NCI-H2081 treated with DMSO at 0.1 percent for 48 hours (cell line): ENCODE results near the gene GREB1.
A peak's percentile ranks its signal among the peaks of the same experiment; 100 is the strongest.

Experiments used
- DNase-seq: peaks from one replicate; lab custom pipeline; 2025; lab: John Stamatoyannopoulos, UW

The GREB1 gene, protein sequence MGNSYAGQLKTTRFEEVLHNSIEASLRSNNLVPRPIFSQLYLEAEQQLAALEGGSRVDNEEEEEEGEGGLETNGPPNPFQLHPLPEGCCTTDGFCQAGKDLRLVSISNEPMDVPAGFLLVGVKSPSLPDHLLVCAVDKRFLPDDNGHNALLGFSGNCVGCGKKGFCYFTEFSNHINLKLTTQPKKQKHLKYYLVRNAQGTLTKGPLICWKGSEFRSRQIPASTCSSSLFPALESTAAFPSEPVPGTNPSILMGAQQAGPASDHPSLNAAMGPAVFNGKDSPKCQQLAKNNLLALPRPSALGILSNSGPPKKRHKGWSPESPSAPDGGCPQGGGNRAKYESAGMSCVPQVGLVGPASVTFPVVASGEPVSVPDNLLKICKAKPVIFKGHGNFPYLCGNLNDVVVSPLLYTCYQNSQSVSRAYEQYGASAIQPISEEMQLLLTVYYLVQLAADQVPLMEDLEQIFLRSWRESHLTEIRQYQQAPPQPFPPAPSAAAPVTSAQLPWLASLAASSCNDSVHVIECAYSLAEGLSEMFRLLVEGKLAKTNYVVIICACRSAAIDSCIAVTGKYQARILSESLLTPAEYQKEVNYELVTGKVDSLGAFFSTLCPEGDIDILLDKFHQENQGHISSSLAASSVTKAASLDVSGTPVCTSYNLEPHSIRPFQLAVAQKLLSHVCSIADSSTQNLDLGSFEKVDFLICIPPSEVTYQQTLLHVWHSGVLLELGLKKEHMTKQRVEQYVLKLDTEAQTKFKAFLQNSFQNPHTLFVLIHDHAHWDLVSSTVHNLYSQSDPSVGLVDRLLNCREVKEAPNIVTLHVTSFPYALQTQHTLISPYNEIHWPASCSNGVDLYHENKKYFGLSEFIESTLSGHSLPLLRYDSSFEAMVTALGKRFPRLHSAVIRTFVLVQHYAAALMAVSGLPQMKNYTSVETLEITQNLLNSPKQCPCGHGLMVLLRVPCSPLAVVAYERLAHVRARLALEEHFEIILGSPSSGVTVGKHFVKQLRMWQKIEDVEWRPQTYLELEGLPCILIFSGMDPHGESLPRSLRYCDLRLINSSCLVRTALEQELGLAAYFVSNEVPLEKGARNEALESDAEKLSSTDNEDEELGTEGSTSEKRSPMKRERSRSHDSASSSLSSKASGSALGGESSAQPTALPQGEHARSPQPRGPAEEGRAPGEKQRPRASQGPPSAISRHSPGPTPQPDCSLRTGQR (N-terminal part only)

DNA sequence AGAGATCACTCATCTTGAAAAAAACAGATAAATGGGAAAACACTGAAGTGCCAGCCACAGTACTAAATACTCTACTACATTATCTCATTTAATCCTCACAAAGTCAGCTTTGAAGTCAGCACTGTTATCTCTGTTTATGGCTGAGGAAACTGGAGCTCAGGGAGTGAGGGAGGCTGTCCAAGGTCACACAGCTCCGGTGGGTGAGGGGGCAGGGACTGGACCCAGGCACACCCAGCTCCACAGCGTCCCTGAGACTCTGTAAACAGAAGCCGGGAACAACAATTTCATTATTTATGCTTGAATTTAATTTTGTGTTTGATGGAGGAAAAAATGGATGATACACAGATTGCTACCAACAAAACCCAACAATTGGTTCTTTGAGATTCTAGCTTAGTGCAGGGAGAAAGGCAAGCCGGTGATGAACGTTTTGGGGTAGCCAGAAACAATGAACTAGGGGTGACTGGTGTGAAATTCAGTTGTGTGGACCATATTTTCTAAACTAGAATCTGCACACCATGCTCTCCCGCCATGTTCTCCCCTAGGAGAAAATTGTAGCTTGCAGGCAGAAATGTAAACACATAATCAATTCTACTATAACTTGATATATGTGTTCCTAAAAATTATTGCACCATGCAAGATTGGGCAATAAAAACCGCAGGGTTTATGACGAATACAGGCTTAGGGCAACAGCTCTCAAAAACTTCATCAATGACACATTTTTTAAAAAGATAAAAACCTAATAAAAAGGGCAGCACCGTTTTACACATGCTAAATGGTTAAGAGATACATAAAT lies at the start of gene GREB1:
GREB1 (plus strand) TSS at position 768 of the 793 bp plus-strand sequence. CDS start 22,570 bp downstream, outside the sequence.
- peak; percentile 51 for DNase-seq

DNA sequence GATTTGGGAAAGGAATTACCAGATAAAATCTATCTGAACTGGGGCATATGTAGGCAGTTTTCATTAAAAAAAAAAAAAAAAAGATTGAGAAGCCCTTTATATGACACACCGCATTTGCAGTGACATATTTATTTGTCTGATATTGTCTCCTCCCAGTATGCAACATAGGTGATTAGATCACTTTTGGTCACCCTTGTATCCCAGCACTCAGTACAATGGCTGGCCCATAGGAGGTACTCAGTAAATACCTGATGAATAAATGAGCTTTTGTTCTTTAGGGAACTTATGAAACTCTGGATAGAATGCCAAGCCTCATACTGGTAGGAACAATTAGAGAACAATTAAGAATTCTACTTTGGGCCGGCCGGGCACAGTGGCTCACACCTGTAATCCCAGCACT lies 45.0 kb upstream of the GREB1 start:
- DNase-seq, result no peak

DNA sequence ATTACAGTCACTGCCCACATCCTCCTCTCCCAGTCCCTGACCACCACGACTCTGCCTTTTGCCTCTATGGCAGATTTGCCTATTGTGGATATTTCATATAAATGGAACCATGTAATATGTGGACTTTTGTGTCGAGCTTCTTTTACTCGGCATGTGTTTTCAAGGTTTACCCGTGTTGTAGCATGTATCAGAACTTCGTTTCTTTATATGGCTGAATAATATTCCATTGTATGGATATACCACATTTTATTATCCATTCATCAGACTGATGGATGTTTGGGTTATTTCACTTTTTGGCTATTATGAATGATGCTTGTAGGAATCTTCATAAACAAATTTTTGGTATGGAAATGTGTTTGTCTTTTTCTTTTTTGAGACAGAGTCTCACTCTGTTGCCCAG lies 43.7 kb upstream of the GREB1 start:
- DNase-seq, result no peak

DNA sequence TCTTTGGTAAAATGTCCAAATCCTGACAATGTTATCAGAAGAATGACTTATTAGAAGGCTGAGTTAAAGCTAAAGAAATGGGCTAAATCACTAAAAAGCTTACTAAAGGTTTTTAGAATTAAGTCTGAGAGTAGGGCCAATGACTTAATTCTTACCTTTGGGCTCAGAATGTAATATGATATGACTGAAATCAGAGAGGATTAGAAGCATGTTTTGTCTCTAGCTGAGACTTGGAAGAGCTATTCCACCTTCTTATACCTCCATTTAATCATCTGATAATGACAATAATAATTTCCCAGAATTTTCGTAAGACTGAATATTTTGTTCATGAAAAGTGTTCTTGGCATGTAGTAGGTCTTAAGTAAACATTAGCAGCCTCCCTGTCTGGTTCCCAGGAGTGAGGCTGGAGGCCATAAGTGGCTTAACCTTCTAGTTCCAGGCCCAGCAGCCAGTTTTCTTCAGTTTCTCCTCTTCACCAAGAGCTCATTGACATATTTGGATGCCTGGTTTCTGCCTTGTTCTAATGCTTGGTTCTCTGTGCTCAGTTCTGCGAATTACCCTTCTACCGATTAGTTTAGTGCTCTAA lies 42.4 kb upstream of the GREB1 start:
- no peak for DNase-seq

DNA sequence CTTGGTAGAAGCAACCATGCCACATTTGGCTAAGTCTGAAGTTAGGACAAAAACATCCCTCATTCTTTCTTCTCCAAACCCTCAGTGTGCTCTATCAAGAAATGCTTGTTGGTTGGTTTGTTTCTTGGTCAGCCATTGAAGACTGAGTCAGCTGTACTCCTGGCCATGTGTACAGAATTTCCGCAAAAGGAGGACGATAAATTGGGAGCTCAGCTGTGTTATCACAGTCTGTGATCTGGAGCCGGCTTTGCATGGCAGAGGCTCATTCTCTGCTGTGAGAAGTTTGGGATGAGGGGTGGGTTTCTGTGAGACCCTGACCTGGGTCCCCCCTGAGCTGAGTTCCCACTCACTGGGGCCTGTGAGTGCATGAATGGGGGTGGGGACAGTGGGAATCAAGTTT lies 41.6 kb upstream of the GREB1 start:
- DNase-seq, result no peak

DNA sequence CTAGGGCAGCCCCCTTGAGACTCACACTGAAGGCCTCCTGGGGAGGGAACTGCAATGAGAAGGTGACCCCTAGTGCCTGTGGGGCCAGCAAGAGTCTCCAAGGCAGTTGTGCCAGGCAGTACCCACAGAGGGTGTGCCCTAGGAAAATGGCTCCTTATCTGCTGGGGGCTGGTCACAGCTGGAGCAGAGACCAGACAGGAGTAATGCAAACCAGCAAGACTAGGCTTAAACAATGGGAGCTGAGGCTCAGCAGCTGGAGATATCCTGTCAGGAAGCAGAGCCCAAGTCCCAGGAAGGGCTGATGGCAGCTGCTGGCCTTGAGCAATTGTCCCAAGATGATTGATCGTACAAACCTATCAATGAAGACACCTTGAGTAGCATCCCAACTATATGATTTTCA lies 41.1 kb upstream of the GREB1 start:
- no peak for DNase-seq

DNA sequence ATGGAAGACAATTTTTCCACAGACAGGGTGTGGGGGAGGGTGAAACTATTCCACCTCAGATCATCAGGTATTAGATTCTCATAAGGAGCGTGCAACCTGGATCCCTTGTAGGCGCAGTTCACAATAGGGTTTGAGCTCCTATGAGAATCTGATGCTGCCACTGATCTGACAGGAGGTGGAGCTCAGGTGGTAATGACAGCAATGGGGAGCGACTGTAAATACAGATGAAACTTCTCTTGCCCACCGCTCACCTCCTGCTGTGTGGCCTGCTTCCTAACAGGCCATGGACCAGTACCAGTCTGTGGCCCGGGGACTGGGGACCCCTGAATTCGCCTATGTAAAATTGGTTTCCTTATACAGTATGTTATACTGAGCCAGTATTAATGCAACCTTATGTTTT lies 40.6 kb upstream of the GREB1 start:
- DNase-seq, result no peak

DNA sequence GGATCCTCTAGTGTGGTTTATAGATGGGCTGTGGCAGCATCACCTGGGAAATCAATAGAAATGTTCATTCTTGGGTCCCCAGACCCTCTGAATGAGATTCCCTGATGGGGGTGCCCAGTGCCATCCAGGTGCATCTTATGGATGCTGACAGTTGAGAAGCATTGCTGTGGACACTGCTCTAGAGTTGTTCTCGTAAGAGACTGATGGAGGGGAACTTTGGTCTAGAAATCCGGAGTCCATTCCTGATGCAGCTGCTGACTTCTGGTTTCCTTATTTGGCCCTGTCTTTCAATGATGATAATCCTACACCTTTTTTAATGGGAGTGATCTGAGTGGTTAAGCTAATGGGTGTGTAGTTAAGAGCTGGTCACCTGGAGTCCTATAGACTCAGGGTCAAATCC lies 39.5 kb upstream of the GREB1 start:
- DNase-seq, result no peak

DNA sequence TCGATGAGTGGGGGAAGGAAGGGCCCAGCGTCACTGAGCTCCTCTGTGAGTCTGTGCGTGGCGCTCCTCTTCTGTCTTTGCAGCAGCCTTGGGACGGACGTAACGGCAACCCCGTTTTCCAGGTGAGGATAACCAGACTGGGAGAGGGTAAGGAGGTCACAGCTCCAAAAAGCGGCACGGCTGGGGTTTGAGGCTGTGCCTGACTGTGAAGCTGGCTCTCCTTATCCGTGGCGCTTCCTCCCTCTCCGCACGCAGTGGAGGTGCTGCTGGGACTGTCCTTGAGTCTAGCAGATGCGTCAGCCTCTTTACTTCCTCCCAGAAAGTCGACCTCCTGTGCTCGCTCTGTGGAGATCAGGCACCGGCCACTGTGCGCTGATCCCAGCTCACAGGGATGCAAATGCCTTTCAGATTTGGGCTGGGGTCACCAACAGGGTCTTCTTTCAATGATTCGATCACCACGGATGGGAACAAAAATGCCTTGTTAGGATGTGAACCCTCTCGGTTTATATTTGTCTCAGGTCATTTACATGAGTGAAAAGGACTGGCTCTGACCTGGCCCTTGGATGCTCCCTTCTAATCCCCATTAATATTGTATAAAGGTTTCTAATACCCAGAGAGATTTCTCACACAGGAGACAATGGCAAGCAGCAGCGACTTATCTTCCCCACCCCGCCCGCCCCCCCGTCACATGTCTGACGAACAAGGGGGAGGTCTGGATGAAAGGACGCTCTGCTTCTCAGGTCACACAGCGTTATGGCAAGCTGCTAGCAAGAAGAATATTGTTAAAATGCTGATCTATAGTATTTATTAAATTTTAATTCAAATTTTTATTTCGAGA lies 37.8 kb upstream of the GREB1 start:
- no peak for DNase-seq

DNA sequence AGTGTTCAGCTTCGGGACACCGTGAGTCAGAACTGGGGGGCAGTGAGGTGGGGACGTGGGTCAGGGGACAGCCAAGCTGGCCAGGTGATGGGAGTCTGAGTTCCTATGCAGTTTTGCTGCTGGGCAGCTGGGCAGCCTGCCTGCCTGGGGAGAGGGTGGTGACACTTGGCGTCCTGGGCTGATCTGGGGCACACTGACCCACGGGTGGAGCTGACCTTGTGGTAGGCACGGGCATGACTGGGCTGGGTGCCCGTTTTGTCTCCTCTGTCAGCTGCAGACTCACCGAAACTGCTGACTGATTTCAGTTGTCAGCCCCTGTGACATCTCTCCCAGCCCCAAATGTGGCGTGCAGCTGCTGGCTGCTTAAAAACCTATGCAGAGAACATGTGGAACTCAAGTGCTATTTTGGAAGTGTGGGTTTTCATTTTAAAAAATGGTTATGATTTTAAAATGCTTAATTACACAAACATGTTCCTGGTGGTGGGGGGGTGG lies 35.3 kb upstream of the GREB1 start:
- DNase-seq, result no peak

DNA sequence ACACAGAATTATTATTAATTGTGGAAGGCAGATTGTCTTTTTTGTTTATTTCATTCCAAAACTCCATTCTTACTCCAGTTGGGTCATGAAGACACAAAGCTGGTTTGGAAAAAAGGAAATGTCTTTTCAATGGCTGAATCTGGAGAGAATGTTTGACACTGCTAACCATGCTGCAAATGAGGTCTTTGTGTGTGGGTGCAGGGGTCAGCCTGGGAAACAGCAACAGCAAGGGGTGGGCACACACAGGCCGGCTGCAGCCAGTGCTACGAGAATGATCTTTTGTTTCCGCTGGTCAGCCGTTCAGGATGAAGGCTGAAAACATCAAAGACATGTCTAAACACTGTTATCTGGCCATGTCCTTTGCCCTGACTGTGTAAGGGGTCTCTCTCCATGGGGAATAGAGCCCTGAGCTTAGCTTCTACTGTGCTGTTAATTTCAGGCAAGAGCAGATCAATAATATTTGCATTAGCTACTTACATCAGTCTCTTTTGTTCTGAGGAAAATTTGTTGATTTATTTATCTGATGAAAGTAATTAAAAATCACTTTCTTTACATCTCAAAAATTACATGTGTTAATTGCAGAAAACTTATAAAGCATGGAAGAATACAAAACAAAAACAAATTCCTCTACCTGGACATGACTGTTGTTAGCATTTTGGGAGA lies 34.6 kb upstream of the GREB1 start:
- DNase-seq, result no peak

DNA sequence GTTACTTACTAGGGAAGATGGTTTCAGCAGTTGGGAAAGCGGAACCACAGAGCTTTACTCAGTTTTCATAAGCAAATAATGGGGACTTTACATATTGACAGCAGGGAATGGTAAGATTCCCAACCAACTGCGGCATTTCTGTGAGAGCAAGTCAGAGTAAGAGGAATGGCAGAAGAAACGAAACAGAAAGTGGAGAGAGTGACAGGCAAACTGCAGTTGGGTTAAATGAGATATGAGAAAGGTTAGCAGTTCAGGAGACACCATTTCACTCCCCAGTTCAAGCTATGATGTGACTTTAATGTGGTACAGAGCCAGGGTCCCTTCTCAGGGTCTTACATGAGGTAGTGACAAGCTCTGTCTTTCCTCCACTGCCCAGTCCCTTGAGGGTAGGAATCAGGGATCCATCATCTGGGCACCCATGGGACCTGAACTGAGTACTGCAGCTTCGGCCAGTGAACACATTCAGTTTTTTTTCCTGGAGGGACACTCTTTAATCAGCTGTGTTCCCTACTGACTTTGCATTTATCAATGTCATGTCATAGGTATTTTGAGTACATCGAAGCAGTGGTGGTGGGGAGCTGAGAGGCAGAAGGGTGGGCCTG lies 33.0 kb upstream of the GREB1 start:
- no peak for DNase-seq

DNA sequence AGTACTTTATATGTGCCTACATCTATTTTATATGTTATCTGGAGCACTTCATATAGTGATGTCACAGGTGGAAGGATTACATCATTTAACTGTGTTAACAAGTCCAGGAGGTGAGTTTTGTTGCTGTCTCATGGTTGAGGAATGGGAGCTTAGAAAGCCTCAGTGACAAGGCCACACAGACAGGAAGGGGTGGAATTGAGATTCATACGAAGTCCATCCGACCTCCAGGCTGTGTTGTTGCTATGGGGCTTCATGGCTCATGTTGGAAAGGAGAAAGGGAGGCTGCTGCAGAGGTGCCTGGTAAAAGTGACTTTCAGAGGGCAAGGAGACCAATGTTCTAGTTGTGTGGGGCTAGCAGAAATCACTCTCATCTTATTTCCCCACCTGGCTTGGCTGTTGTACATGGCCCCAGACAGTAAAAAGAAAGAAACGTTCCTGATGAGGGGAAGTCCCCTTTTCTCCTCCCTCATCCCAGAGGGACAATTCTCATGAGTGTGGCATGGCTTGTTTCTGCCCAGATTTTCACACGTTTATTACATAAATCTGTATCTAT lies 31.0 kb upstream of the GREB1 start:
- DNase-seq, result no peak

DNA sequence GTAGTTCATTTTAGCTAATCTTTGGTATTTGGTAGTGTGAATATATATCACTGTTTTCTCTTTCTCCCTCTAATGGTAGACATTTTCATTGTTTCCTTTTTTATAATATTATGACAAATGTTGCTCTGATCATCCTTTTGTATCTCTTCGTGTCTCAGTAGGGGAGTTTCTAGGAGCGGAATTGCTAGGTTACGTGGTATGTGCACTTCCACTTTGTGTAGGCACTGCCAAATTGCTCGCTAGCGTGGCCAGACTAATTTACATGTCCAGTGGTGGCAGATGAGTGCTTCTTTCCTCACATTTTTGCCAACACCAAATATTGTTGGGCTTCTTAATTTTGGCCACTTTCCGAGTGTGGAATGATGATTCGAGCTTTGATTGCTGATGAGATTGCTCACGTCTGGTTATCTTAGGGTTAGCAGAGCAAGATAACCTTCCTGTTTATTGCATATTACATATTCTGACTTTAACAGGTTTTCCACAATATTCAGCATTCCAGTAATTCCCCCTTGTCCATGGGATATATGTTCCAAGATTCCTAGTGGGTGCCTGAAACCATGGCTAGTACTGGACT lies 30.4 kb upstream of the GREB1 start:
- DNase-seq, result no peak

DNA sequence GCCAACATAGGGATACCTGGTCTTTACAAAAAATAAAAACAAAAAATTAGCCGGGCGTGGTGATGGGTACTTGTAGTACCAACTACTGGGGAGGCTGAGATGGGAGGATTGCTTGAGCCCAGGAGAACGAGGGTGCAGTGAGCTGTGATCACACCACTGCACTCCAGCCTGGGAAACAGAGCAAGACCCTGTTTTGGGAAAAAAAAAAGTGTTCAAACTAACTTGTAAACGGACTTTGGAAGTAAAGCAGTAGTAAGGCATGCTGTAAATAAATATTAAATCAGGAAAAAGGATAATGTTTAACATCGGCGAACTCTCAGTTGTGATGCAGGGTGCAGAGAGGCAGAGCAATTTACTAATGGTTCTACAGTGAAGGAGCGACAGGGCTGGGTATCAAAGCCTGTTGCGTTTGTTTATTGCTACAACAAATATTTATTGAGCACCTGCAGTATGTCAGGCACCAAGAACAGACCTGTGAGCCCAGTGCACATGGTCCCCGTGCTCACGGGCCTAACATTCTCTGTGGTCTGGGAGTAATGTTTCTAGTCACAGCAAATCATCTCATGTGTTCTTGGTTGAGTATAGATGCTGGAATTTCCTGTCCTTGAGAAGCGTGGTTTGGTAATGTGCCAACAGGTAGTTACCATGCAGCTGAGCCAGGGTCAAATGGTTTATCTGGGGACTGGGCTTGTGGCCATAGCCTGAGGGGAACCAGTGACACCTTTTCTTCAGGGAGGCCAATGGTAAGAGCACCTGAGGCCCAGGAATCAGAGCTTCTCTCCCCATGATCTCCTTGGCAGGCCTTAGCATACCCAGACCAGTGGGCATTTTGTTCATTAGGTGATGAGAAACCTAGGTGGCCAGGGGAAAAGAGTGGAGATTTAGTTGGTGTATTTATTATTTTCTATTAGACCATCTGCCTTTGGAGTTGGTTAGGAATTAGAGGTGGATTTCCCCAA lies 27.9 kb upstream of the GREB1 start:
- DNase-seq, result no peak

DNA sequence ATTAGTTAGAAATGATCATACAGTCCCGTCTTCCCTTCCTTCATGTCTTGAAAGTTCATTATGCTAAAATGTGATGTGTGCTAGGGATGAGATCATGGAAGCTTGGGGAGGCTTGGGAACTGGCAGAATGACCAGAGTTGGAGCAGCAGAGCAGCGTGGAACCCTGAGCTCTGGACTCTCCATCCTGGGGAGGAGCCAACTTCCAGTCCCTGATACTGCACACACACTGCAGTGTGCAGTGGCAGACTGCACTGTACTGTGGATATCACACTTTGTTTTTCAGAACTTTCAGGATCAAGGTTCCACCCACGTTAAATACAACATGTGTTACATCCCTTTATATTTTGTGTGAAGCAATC lies 27.3 kb upstream of the GREB1 start:
- no peak for DNase-seq

DNA sequence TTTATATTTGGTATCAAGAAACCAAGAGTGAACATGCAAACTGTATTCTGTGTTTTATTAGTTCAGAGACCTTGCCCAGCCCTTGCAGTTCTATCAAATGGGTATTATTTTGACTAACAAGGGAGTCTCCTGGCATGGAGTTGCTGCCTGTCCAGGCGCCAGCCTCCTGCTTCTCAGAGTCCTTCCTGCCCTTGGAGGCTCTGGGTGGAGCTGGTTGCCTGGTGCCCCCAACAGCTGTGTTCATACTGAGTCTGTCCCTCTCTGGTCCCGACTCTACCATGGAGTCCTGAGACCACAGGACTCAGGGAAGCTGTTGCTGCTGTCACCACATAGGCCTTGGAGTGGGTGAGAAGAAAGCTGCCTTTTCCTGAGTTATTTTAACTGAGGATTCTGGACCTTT lies 26.3 kb upstream of the GREB1 start:
- no peak for DNase-seq
